HepG2 (cell line): ENCODE measurements around the gene SDR39U1. TPM values are rescaled to one million over a fixed set of nuclear protein-coding genes. Genes with fewer than 3 reads are reported as not detected.
A peak's percentile ranks its signal among the peaks of the same experiment; 100 is the strongest.

Experiments used
- FOXA3 ChIP-seq: IDR thresholded peaks from 2 replicates; pipeline ENCODE4 v1.6.1; 2016; ENCODE audit warnings: missing genetic modification reagents, missing compliant biosample characterization
- MTF2 ChIP-seq: sonication (generic); formaldehyde crosslinking; IDR thresholded peaks from 2 replicates; pipeline ENCODE4 v1.5.0; 2020; ENCODE audit warnings: missing genetic modification reagents, borderline replicate concordance
- NFKB2 ChIP-seq: sonication (generic); formaldehyde crosslinking; IDR thresholded peaks from 2 replicates; pipeline ENCODE4 v1.4.0; 2020; ENCODE audit warnings: missing genetic modification reagents, borderline replicate concordance
- POGZ ChIP-seq: sonication (generic); formaldehyde crosslinking; IDR thresholded peaks from 2 replicates; pipeline ENCODE4 v1.4.0; 2020; ENCODE audit warnings: mild to moderate bottlenecking, missing genetic modification reagents
- REL ChIP-seq: sonication (generic); formaldehyde crosslinking; conservative IDR thresholded peaks from 2 replicates; pipeline ENCODE4 v1.8.0; 2022; ENCODE audit warnings: mild to moderate bottlenecking, missing genetic modification reagents, moderate library complexity
- TBX3 ChIP-seq: fragments of 450-650 bp; IDR thresholded peaks from 2 replicates; pipeline ENCODE4 v1.6.1; 2017; ENCODE audit warnings: antibody characterized with exemption, mild to moderate bottlenecking, inconsistent platforms, borderline replicate concordance
- TOE1 ChIP-seq: sonication (generic); formaldehyde crosslinking; IDR thresholded peaks from 2 replicates; pipeline ENCODE4 v1.4.0; 2020; ENCODE audit warnings: mild to moderate bottlenecking, missing genetic modification reagents
- ZNF350 ChIP-seq: sonication (generic); formaldehyde crosslinking; IDR thresholded peaks from 2 replicates; pipeline ENCODE4 v1.4.0; 2020; ENCODE audit warnings: mild to moderate bottlenecking, low read depth, missing genetic modification reagents, borderline replicate concordance
- ZNF674 ChIP-seq: sonication (generic); formaldehyde crosslinking; IDR thresholded peaks from 2 replicates; pipeline ENCODE4 v1.5.0; 2020; ENCODE audit warnings: low read depth, mild to moderate bottlenecking, missing genetic modification reagents
- ZNF768 ChIP-seq: sonication (generic); formaldehyde crosslinking; IDR thresholded peaks from 2 replicates; pipeline ENCODE4 v1.4.0; 2020; ENCODE audit warnings: missing genetic modification reagents
- ZNF780A ChIP-seq: sonication (generic); formaldehyde crosslinking; IDR thresholded peaks from 2 replicates; pipeline ENCODE4 v1.8.0; 2022; ENCODE audit warnings: mild to moderate bottlenecking, missing genetic modification reagents, moderate library complexity
- ZSCAN9 ChIP-seq: IDR thresholded peaks from 2 replicates; pipeline ENCODE4 v1.6.1; 2016; ENCODE audit warnings: borderline replicate concordance
- polyA plus RNA-seq, 8 experiments: library from polyadenylated mRNA; depleted of rRNA in 3 of 8; stranded (reverse) in 7 of 8; unstranded in 1 of 8; fragments of >200 nt; fragmentation: Illumina TruSeq in 4 of 8; extraction: Trizol in 4 of 8; gene quantifications; 2 replicates each; pipeline versions ENCODE4 v1.2.1 to v1.2.3, GENCODE V29; 2011 to 2016; ENCODE audit warnings: low read depth in 4 of 8, missing spikeins in 1 of 8, mixed read lengths in 1 of 8; ENCODE audit not compliant: insufficient read depth in 1 of 8
- total RNA-seq, 5 experiments: library from RNA; depleted of rRNA; stranded (reverse); fragments of >200 nt; fragmentation: Illumina TruSeq; extraction: Trizol; gene quantifications; 2 replicates each; pipeline ENCODE4 v1.2.3, GENCODE V29; 2016; ENCODE audit warnings: low read depth in 1 of 5
- TF ChIP-seq, protein P1 (sequence below): sonication (generic); formaldehyde crosslinking; IDR thresholded peaks from 2 replicates; pipeline ENCODE4 v1.8.0; 2022; ENCODE audit warnings: missing genetic modification reagents, mild to moderate bottlenecking, borderline replicate concordance
- TF ChIP-seq, protein P2 (sequence below): sonication (generic); formaldehyde crosslinking; IDR thresholded peaks from 2 replicates; pipeline ENCODE4 v1.4.0; 2020; ENCODE audit warnings: missing genetic modification reagents, borderline replicate concordance
- TF ChIP-seq, protein P3 (sequence below): sonication (generic); formaldehyde crosslinking; IDR thresholded peaks from 2 replicates; pipeline ENCODE4 v1.8.1; 2023; ENCODE audit warnings: mild to moderate bottlenecking, missing genetic modification reagents, borderline replicate concordance
- TF ChIP-seq, protein P4 (sequence below): sonication (generic); formaldehyde crosslinking; IDR thresholded peaks from 2 replicates; pipeline ENCODE4 v1.5.0; 2020; ENCODE audit warnings: mild to moderate bottlenecking, missing genetic modification reagents, borderline replicate concordance
- TF ChIP-seq, protein P5 (sequence below): sonication (generic); formaldehyde crosslinking; IDR thresholded peaks from 2 replicates; pipeline ENCODE4 v1.8.0; 2022; ENCODE audit warnings: mild to moderate bottlenecking, missing genetic modification reagents, moderate library complexity
- TF ChIP-seq, protein P6 (sequence below): sonication (generic); formaldehyde crosslinking; IDR thresholded peaks from 2 replicates; pipeline ENCODE4 v1.9.0; 2021; ENCODE audit warnings: missing genetic modification reagents, mild to moderate bottlenecking, borderline replicate concordance
- TF ChIP-seq, protein P7 (sequence below): IDR thresholded peaks from 2 replicates; pipeline ENCODE4 v1.6.1; 2016; ENCODE audit warnings: low read depth, borderline replicate concordance

The SDR39U1 gene
- total and polyA plus RNA-seq, 2 of the 13 experiments (the other 11 are each of a cell fraction or from before 2014, with no cell fraction given) = 34.4 to 129 TPM

DNA sequence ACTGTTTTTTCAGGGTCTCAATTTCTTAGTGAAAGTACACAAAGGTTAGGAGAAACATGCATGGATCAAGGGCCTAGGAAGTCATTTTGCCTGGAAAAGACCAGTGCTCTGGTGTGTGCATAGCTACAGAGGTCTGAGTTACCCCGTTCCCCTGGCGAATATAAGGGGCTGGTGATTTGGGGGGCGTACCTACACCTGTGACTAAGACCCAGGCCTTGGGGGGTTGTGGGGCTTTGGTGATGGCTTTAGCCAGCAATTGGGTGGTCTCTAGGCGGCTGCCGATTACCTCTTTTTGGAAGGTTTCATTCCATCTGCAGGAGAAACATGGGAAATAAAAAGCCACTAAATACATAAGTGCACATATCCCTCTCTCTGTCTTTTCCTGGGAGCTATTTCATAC lies 1.1 kb downstream of the SDR39U1 start (continued):
- TF ChIP-seq FOXA3 (CRISPR knock-in tag) = no peak
- TF ChIP-seq, protein P1, sequence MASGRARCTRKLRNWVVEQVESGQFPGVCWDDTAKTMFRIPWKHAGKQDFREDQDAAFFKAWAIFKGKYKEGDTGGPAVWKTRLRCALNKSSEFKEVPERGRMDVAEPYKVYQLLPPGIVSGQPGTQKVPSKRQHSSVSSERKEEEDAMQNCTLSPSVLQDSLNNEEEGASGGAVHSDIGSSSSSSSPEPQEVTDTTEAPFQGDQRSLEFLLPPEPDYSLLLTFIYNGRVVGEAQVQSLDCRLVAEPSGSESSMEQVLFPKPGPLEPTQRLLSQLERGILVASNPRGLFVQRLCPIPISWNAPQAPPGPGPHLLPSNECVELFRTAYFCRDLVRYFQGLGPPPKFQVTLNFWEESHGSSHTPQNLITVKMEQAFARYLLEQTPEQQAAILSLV (CRISPR knock-in tag) = no peak
- TF ChIP-seq REL (CRISPR knock-in tag) = no peak
- TF ChIP-seq NFKB2 (CRISPR knock-in tag) = no peak
- TF ChIP-seq ZNF674 (CRISPR knock-in tag) = 0 out of 2 replicates have a peak, but pooled peaks have one; percentile 17
- peak; percentile 81; the same call in 1 of the 2 replicates for TF ChIP-seq TOE1
- TF ChIP-seq, protein P2, sequence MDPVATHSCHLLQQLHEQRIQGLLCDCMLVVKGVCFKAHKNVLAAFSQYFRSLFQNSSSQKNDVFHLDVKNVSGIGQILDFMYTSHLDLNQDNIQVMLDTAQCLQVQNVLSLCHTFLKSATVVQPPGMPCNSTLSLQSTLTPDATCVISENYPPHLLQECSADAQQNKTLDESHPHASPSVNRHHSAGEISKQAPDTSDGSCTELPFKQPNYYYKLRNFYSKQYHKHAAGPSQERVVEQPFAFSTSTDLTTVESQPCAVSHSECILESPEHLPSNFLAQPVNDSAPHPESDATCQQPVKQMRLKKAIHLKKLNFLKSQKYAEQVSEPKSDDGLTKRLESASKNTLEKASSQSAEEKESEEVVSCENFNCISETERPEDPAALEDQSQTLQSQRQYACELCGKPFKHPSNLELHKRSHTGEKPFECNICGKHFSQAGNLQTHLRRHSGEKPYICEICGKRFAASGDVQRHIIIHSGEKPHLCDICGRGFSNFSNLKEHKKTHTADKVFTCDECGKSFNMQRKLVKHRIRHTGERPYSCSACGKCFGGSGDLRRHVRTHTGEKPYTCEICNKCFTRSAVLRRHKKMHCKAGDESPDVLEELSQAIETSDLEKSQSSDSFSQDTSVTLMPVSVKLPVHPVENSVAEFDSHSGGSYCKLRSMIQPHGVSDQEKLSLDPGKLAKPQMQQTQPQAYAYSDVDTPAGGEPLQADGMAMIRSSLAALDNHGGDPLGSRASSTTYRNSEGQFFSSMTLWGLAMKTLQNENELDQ (CRISPR knock-in tag) = peak; percentile 39; the same call in 1 of the 2 replicates
- no peak for TF ChIP-seq POGZ (CRISPR knock-in tag)
- TF ChIP-seq, protein P3, sequence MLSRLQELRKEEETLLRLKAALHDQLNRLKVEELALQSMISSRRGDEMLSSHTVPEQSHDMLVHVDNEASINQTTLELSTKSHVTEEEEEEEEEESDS (CRISPR knock-in tag) = no peak
- TF ChIP-seq, protein P4, sequence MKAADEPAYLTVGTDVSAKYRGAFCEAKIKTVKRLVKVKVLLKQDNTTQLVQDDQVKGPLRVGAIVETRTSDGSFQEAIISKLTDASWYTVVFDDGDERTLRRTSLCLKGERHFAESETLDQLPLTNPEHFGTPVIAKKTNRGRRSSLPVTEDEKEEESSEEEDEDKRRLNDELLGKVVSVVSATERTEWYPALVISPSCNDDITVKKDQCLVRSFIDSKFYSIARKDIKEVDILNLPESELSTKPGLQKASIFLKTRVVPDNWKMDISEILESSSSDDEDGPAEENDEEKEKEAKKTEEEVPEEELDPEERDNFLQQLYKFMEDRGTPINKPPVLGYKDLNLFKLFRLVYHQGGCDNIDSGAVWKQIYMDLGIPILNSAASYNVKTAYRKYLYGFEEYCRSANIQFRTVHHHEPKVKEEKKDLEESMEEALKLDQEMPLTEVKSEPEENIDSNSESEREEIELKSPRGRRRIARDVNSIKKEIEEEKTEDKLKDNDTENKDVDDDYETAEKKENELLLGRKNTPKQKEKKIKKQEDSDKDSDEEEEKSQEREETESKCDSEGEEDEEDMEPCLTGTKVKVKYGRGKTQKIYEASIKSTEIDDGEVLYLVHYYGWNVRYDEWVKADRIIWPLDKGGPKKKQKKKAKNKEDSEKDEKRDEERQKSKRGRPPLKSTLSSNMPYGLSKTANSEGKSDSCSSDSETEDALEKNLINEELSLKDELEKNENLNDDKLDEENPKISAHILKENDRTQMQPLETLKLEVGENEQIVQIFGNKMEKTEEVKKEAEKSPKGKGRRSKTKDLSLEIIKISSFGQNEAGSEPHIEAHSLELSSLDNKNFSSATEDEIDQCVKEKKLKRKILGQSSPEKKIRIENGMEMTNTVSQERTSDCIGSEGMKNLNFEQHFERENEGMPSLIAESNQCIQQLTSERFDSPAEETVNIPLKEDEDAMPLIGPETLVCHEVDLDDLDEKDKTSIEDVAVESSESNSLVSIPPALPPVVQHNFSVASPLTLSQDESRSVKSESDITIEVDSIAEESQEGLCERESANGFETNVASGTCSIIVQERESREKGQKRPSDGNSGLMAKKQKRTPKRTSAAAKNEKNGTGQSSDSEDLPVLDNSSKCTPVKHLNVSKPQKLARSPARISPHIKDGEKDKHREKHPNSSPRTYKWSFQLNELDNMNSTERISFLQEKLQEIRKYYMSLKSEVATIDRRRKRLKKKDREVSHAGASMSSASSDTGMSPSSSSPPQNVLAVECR = no peak
- 0 out of 2 replicates have a peak, but pooled peaks have one; percentile 33 for TF ChIP-seq MTF2 (CRISPR knock-in tag)
- TF ChIP-seq, protein P5, sequence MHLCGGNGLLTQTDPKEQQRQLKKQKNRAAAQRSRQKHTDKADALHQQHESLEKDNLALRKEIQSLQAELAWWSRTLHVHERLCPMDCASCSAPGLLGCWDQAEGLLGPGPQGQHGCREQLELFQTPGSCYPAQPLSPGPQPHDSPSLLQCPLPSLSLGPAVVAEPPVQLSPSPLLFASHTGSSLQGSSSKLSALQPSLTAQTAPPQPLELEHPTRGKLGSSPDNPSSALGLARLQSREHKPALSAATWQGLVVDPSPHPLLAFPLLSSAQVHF (CRISPR knock-in tag) = 0 out of 2 replicates have a peak, but pooled peaks have one; percentile 23
- TF ChIP-seq ZNF350 (CRISPR knock-in tag) = no peak
- no peak for TF ChIP-seq TBX3
- TF ChIP-seq, protein P6, sequence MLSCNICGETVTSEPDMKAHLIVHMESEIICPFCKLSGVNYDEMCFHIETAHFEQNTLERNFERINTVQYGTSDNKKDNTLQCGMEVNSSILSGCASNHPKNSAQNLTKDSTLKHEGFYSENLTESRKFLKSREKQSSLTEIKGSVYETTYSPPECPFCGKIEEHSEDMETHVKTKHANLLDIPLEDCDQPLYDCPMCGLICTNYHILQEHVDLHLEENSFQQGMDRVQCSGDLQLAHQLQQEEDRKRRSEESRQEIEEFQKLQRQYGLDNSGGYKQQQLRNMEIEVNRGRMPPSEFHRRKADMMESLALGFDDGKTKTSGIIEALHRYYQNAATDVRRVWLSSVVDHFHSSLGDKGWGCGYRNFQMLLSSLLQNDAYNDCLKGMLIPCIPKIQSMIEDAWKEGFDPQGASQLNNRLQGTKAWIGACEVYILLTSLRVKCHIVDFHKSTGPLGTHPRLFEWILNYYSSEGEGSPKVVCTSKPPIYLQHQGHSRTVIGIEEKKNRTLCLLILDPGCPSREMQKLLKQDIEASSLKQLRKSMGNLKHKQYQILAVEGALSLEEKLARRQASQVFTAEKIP (CRISPR knock-in tag) = no peak
- no peak for TF ChIP-seq ZNF768
- TF ChIP-seq, protein P7, sequence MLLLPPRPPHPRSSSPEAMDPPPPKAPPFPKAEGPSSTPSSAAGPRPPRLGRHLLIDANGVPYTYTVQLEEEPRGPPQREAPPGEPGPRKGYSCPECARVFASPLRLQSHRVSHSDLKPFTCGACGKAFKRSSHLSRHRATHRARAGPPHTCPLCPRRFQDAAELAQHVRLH (CRISPR knock-in tag) = no peak
- 0 out of 2 replicates have a peak, but pooled peaks have one; percentile 72 for TF ChIP-seq ZNF780A (CRISPR knock-in tag)
- TF ChIP-seq ZSCAN9 = 0 out of 2 replicates have a peak, but pooled peaks have one; percentile 28
